NCI-H1694 (cell line): ENCODE measurements around the gene ERICH3.

ENCODE experiments used
- DNase-seq: peaks from one replicate; lab custom pipeline; 2025; lab: John Stamatoyannopoulos, UW

Gene ERICH3, protein sequence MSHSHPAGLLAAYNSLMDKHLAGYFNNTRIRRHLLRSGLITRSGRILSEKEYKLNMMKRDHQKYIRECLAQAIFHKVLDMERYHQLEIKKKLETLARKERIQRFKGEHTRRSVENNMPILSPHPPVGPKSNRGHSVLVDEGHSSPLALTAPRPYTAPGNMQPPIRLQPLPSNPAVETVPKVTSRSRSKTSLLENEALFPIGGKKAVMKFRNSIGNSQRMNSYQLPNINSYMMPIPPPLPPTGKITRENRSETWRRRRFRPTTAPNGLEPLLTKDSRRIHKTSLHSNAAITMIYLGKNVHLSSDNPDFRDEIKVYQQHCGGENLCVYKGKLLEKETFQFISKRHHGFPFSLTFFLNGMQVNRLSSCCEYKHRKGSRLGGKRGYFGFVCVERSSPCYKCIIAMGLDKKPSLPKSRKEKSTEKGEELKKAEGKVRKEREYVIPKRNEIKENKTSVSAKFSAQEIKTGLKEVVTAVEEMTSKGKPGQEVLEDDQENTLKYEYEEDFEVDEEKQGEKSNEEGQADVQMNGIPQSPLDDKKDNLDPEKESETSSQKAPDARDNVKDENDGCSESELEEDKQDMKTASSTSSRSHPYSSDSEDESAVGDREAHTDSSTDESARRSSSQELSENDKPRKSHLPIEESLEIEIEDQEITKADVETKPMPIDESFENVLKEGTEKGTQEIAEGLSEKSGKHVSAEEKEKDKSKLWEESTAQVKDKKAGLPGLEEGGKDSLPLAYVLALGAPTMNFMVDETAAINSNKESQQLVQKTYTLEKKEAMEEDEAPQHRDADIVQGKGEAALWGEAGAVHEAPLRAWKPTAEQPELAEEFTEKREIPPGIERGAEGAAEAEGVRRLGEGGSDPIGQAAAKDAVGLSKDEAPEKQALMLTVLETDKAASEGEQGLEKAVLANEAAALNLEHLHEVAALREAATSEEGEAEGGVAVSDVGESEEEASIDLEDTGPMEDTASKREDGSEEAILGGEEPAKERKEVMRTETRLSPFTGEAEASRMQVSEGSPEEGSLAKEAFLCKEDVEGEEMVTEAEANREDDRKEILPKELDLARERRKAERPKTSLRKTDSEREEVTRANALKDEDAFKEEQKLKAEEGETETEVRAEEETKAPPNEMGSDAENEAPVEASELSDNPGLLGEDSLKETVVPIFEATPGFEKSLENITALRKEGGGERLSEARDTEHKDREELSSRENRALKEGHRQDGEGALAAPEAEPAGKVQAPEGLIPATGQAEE (N-terminal part only)

GRCh38 chr1:74673351-74674111 is at the start of gene ERICH3:
TSS of gene ERICH3 (minus strand) at chr1:74673792. CDS start at chr1:74673519, 273 bp downstream.
- DNase-seq: peak; percentile 43

GRCh38 chr1:74717626-74718025 is 44.0 kb upstream of the ERICH3 start:
- DNase-seq: no peak

- no peak for DNase-seq
These were observed 43.2 kb upstream of the ERICH3 start for GRCh38 chr1:74716822-74717221.

GRCh38 chr1:74715806-74716205 is 42.2 kb upstream of the ERICH3 start:
- DNase-seq: no peak

- DNase-seq: no peak
These were observed 41.6 kb upstream of the ERICH3 start for GRCh38 chr1:74715236-74715502.

GRCh38 chr1:74714429-74715235 is 41.0 kb upstream of the ERICH3 start:
- no peak for DNase-seq

DNA sequence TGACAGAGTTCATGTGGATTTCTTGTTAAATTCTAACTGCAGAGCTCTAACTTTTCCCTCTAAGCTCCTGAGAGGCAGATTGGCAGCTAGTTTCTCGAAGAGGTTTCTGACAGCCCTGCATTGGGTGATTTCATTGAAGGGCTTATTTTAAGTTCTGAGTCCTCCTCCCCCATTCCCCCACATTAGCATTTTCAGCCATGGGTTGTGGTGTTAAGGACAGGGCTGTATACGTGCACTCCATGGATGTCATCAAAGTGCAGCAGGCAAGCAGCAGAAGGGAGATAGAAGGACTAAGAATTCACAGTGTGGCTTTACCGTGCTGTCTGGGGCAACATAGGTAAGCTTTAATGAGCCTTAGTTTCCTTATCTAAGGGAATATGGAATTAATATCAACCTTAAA is 40.3 kb upstream of the ERICH3 start:
- no peak for DNase-seq

DNA sequence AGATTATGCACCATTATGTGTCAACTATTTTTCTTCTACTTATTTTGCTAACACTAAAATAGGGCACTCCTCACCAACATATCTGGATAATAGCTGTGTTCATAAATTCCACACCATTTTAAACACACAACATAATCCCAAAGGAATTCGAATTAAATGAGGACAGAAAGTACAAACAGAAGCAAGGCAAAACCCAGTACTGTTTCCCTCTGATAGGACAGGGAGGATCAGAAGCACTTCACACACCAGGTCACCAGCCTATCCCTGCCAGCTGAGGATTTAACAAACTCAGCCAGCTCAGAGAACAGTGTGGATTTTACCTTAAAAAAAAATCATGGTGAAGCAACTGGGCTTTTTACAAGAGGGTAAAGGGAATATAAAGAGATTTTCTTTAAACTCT is 39.3 kb upstream of the ERICH3 start:
- DNase-seq: no peak

DNA sequence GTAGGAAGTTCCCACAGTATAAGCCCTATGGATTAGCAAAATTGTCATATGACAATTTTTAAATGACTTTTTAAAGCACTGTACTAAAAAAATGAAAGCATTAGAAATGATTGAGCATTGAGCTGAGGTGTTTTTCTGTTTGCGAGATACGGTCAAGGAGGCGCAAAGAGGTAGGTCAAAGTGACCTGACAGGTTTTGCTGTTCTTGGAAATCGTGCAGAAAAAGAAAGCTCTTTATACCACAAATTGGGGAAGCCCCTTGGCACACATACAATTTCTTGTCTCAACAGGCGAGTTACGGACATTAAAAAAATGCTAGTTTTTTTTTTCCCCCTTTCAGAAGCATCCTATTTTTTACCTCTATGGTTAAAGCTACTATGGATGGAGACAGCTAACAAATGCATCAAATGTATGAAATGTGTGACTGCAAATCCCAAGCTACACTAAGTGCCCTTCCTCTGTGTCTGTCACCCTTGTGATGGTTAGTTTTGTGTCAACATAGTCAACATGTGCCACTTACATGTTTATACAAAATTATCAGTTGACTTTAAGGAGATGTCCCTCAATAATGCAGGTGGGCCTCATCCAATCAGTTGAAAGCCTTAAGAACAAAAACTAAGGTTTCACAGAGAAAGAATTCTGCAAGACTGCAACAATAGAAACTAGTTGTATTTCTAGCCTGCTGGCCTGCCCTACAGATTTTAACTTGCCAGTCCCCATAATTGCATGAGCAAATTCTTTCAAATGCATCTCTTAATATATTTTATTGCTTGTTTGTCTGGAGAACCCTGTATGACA is 30.0 kb upstream of the ERICH3 start:
- DNase-seq: no peak

- DNase-seq: no peak
These were observed 25.7 kb upstream of the ERICH3 start for GRCh38 chr1:74699331-74699730.

DNA sequence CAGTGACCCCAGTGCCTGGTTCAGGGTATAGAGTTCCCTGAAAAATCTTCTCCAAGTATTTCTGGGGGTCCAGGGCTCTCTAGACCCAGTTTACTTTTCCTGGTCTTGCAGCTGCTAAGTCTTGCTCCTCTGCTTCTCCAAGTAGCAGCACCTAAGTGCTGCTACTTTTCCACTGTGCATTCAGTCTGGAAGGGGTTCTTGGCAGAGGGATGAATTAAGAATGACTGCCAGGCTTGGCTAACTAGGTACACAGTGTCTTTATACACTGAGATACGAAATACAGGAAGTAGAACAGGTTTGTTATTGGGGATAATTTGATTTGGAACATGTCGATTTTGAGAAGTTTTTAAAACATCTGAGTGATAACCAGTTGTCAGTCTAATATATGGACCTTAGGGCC is 24.2 kb upstream of the ERICH3 start:
- DNase-seq: no peak

GRCh38 chr1:74693473-74693872 is 19.9 kb upstream of the ERICH3 start:
- no peak for DNase-seq

GRCh38 chr1:74690909-74691308 is 17.3 kb upstream of the ERICH3 start:
- no peak for DNase-seq

GRCh38 chr1:74690364-74690696 is 16.7 kb upstream of the ERICH3 start:
- DNase-seq: no peak

DNA sequence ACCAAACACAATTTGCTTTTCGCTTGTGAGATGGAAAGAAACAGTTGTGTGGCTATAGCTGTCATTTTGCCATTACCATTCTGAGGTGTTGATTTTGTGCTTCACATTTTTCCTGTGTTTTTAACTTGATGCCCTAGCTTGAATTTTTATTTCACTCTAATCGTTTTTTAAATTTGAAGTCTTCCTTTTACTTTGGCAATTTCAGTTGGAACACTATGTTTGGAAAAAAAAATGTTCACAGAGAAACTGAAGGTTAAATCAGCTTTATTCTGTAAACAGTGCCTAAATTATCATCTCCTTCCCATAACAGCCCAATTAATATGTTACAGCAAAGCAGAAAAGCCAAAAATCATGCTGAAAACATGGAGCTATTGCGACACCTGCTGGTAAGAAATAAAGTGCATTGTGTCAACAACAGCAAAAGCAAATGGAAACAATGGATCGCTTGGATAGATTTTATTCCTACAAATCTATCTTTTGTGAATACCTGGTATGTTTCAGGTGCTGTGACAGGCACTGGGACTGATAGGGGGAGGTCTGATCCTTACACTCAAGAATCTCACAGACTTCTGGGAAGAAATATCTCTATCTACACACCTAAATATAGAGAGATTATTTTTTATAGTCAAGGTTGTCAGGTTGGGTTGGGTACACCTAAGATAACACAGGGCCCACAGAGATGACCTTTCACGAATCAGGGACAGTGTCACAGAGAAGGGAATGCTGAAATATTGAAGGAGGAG is 16.2 kb upstream of the ERICH3 start:
- peak; percentile 87 for DNase-seq

GRCh38 chr1:74686928-74687327 is 13.3 kb upstream of the ERICH3 start:
- DNase-seq: peak; percentile 53

DNA sequence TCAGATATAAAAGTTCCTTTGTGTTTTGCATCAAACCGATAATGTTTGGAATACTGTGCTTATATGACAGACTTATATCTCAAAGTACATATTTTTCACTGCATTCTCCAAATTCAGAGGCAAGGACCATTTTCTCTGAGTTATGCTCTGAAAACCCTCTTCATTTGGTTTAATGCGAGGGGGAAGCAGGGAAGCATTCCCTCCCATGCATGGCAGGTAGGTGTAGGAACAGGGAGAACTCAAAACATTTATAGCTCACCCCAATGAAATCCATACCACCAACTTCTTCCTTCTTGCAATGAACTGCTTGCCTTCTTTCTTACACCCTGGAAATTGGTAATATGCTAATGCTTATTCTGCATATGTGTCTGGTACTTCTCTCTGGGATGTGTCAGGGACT is 10.7 kb upstream of the ERICH3 start:
- no peak for DNase-seq

- no peak for DNase-seq
These were observed 10.1 kb upstream of the ERICH3 start for GRCh38 chr1:74683656-74684055.

- DNase-seq: no peak
These were observed 8.3 kb upstream of the ERICH3 start for GRCh38 chr1:74681851-74682250.

- no peak for DNase-seq
These were observed 7.9 kb upstream of the ERICH3 start for GRCh38 chr1:74681449-74681848.
